SU-DHL-6 (cell line): Measurements from ENCODE around the gene NTM.

Source experiments
- CTCF ChIP-seq: fragments of 200-600 bp; sonication (generic); IDR thresholded peaks from one replicate; pipeline ENCODE4 v1.5.1; 2017; ENCODE audit warnings: antibody characterized with exemption, mild to moderate bottlenecking, low read length, moderate library complexity; ENCODE audit not compliant: insufficient read depth, poor library complexity, severe bottlenecking
- EZH2phosphoT487 ChIP-seq: fragments of 200-600 bp; sonication (generic), shearing (Covaris generic); conservative IDR thresholded peaks from 2 replicates; pipeline ENCODE4 v1.6.1; 2018; ENCODE audit warnings: mild to moderate bottlenecking, antibody characterized with exemption, low read length, moderate library complexity, mixed read lengths

- TF ChIP-seq CTCF (no peak), EZH2phosphoT487 (no peak)
These were observed 297.2 kb downstream of the NTM start for GRCh38 chr11:131667566-131667965.
